ENCODE measurements around the gene MLX. TPM values are rescaled to one million over a fixed set of nuclear protein-coding genes. Genes with fewer than 3 reads are reported as not detected.

Gene MLX
- total RNA-seq, 4 donors from 2014 or later = 81.3 to 191 (median 143) TPM

DNA sequence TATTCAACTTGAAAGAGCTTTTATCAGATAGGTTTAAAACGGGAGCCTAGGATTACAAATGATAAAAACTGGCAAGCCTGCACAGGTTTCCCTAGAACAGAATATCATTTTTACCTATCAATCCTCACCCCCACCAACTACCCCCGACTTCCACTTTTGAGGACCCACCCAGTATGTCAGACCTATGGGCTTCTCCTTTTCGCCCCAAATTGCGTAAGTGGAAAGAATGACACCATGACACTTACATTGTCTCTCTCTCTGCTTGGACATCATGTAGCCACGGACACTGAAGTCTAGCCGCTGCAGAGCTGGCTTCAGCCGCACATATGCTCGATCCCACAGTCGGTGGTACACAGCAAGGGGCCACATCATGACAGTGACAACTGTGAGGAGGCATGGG, 18.0 kb downstream of the MLX start:
- Histone ChIP-seq H3K9me3 (no peaks in the 10 kb centered on the region), H3K36me3 (peaks cover 0 to 61% (median 29%) of the 10 kb centered on the region in 4 donors), H3K4me1 (peaks cover 0 to 6% (median 0%) of the 10 kb centered on the region in 4 donors), H3K27ac (no peak overlapping the region), H3K4me3 (no peak overlapping the region), H3K27me3 (no peaks in the 10 kb centered on the region)
- 74 to 89% methylated on average over 3 to 9 of the region's 9 CpGs for WGBS, 2 donors (ENCODE audit: low coverage in 1 of 2)
- TF ChIP-seq, protein P1, sequence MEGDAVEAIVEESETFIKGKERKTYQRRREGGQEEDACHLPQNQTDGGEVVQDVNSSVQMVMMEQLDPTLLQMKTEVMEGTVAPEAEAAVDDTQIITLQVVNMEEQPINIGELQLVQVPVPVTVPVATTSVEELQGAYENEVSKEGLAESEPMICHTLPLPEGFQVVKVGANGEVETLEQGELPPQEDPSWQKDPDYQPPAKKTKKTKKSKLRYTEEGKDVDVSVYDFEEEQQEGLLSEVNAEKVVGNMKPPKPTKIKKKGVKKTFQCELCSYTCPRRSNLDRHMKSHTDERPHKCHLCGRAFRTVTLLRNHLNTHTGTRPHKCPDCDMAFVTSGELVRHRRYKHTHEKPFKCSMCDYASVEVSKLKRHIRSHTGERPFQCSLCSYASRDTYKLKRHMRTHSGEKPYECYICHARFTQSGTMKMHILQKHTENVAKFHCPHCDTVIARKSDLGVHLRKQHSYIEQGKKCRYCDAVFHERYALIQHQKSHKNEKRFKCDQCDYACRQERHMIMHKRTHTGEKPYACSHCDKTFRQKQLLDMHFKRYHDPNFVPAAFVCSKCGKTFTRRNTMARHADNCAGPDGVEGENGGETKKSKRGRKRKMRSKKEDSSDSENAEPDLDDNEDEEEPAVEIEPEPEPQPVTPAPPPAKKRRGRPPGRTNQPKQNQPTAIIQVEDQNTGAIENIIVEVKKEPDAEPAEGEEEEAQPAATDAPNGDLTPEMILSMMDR (IDR thresholded peaks at IDR 0.05) = no peak
- TF ChIP-seq EP300 (IDR thresholded peaks at IDR 0.05; ENCODE audit: low read depth) = no peak
- TF ChIP-seq POLR2AphosphoS5 (IDR thresholded peaks at IDR 0.05) = no peak
- no peak for TF ChIP-seq POLR2A (IDR thresholded peaks at IDR 0.05)
- intact Hi-C loops (cut with DNase I; ENCODE audit: low total_unique reads) (loop anchor here (10.0 kb wide), 1 partner anchor 180 kb away; the partner anchor contains the start of gene RAMP2), in situ Hi-C loops (cut with MboI; ENCODE audit: low pct_ligation_motif_present in 1 of 4, low pct_unique_long_range_greater_than_20kb in 1 of 4, low sequenced_read_pairs in 3 of 4) (loop anchor here in 3 of 4 donors (25.0 kb wide), 1 partner anchor 102 kb away; the partner anchor contains the start of genes CCR10 (in 3 of the 3), CNTNAP1 (in 3 of the 3) and PLEKHH3 (in 3 of the 3))
- DNase-seq = no peak

DNA sequence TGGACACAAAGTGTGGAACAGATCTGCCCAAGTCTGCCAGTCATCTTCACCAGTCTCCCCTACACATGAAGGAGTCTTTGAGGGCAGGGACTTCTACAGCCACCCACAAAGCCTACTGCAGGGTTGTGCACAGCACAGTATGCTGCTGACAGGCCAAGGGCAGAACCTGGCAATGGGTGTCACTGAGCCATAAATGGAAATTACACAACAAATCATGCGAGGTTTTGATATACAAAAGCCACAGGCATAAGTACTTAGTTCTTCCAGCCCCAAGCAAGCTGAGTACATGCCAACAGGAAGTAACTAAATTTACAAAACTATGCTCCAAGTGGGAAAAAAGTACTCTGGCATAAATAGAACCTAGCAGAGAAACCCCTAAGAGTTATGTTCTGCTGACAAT, 18.5 kb downstream of the MLX start:
- intact Hi-C loops (cut with DNase I; ENCODE audit: low total_unique reads) (loop anchor here (10.0 kb wide), 1 partner anchor 179 kb away; the partner anchor contains the start of gene RAMP2), in situ Hi-C loops (cut with MboI; ENCODE audit: low pct_ligation_motif_present in 1 of 4, low pct_unique_long_range_greater_than_20kb in 1 of 4, low sequenced_read_pairs in 3 of 4) (loop anchor here in 3 of 4 donors (25.0 kb wide), 1 partner anchor 102 kb away; the partner anchor contains the start of genes CCR10 (in 3 of the 3), CNTNAP1 (in 3 of the 3) and PLEKHH3 (in 3 of the 3))
- H3K9me3 ChIP-seq = no peaks in the 10 kb centered on the region
- 35% methylated on average over 1 of the region's 1 CpG; no CpG with 5 or more reads in 1 of the 2 donors for WGBS, 2 donors (ENCODE audit: low coverage in 1 of 2)
- no peak overlapping the region for H3K27ac ChIP-seq
- no peak overlapping the region for H3K4me3 ChIP-seq
- peaks cover 0 to 65% (median 30%) of the 10 kb centered on the region in 4 donors for H3K36me3 ChIP-seq
- peaks cover 0 to 6% (median 0%) of the 10 kb centered on the region in 4 donors for H3K4me1 ChIP-seq
- TF ChIP-seq, protein P1 (IDR thresholded peaks at IDR 0.05) = no peak
- no peak for TF ChIP-seq POLR2AphosphoS5 (IDR thresholded peaks at IDR 0.05)
- H3K27me3 ChIP-seq = no peaks in the 10 kb centered on the region
- no peak for DNase-seq

DNA sequence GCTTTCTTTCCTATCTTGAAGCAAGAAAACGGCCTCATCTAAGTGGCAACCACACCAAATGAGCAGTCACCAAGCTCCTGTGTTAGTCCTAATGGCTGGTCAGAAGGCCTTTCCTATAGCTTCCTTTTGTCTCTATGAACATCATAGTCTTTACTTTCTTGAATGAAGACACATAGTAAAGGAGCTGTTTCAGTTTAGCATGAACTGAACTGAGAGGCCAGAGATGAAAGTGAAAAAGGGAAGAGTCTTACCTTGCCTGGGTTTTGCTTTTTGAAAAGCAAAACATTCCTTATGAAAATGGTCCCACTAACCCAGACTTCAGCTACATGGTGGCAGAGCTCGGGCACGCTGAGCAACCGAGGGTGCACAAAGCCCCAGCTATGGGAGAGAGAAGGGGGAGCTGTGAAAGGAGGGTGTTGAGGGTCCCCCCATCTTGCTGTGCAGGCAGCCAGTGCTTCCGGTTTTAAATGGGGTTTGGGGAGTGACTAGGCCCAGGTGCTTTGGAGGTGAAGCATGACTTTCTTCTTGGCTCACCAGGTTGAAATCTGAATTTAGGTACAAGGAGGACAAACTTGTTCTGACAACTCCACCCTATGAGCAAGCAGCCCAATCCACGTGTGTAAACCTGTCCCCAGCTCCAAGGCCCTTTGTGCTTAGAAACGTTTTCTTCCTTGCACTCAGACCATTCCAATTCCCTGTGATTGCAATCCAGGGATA, 19.8 kb downstream of the MLX start:
- Histone ChIP-seq H3K36me3 (peaks cover 0 to 73% (median 32%) of the 10 kb centered on the region in 4 donors), H3K4me1 (peaks cover 0 to 6% (median 0%) of the 10 kb centered on the region in 4 donors), H3K4me3 (no peak overlapping the region), H3K9me3 (no peaks in the 10 kb centered on the region), H3K27me3 (no peaks in the 10 kb centered on the region), H3K27ac (no peak overlapping the region)
- in situ Hi-C loops (cut with MboI; ENCODE audit: low pct_ligation_motif_present in 1 of 4, low pct_unique_long_range_greater_than_20kb in 1 of 4, low sequenced_read_pairs in 3 of 4) (loop anchor here in 3 of 4 donors (25.0 kb wide), 1 partner anchor 101 kb away; the partner anchor contains the start of genes CCR10 (in 3 of the 3), CNTNAP1 (in 3 of the 3) and PLEKHH3 (in 3 of the 3)), intact Hi-C loops (cut with DNase I; ENCODE audit: low total_unique reads) (loop anchor here (10.0 kb wide), 1 partner anchor 178 kb away; the partner anchor contains the start of gene RAMP2)
- no peak for DNase-seq
- 55 to 68% methylated on average over 3 to 7 of the region's 7 CpGs for WGBS, 2 donors (ENCODE audit: low coverage in 1 of 2)
- TF ChIP-seq POLR2AphosphoS5 (IDR thresholded peaks at IDR 0.05) (no peak), POLR2A (IDR thresholded peaks at IDR 0.05) (no peak), EP300 (IDR thresholded peaks at IDR 0.05; ENCODE audit: low read depth) (no peak)
- TF ChIP-seq, protein P1 (IDR thresholded peaks at IDR 0.05) = no peak

DNA sequence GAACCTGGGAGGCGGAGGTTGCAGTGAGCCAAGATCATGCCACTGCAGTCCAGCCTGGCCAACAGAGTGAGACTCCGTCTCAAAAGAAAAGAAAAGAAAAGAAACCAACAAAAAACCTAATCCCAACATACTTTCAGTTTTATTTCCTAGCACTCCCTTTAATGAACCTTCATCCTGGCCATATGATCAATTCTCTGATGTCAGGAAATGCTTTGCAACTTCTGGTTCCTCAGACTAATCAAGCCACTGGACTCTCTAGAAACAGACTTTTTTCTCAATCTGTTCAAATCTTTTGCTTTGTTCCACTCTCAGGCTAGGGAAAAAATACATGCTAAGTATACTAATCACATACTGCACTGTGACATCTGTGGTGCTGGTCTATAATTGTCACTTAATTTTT, 24.0 kb downstream of the MLX start:
- no peaks in the 10 kb centered on the region for H3K27me3 ChIP-seq
- no peaks in the 10 kb centered on the region for H3K4me1 ChIP-seq
- H3K27ac ChIP-seq = no peak overlapping the region
- TF ChIP-seq, protein P1 (IDR thresholded peaks at IDR 0.05) = no peak
- TF ChIP-seq EP300 (IDR thresholded peaks at IDR 0.05; ENCODE audit: low read depth) (no peak), POLR2A (IDR thresholded peaks at IDR 0.05) (no peak), POLR2AphosphoS5 (IDR thresholded peaks at IDR 0.05) (no peak)
- peaks cover 0 to 45% (median 14%) of the 10 kb centered on the region in 4 donors for H3K36me3 ChIP-seq
- intact Hi-C loops (cut with DNase I; ENCODE audit: low total_unique reads) (no loop called here), in situ Hi-C loops (cut with MboI; ENCODE audit: low pct_ligation_motif_present in 1 of 4, low pct_unique_long_range_greater_than_20kb in 1 of 4, low sequenced_read_pairs in 3 of 4) (loop anchor here in 3 of 4 donors (25.0 kb wide), 1 partner anchor 96 kb away; the partner anchor contains the start of genes CCR10 (in 3 of the 3), CNTNAP1 (in 3 of the 3) and PLEKHH3 (in 3 of the 3))
- no peaks in the 10 kb centered on the region for H3K9me3 ChIP-seq
- DNase-seq = no peak
- no peak overlapping the region for H3K4me3 ChIP-seq
- 91 to 100% methylated on average over 1 to 2 of the region's 2 CpGs for WGBS, 2 donors (ENCODE audit: low coverage in 1 of 2)

All from transverse colon (tissue), 4 donors.